Measurements from ENCODE around the gene ZBTB7C. TPM values are rescaled to one million over a fixed set of nuclear protein-coding genes. Genes with fewer than 3 reads are reported as not detected.

Gene ZBTB7C
- total RNA-seq, 1 experiment from 2014 or later: 0.33 TPM

- Histone ChIP-seq H2AFZ (ENCODE audit: low read length) (no peak overlapping the region), H2BK20ac (ENCODE audit: low read depth, low read length, poor library complexity, severe bottlenecking) (no peak overlapping the region), H4K91ac (ENCODE audit: insufficient read length, low read depth, low read length) (no peak overlapping the region), H3T11ph (ENCODE audit: low read length) (no peak overlapping the region), H4K20me1 (ENCODE audit: control insufficient read depth, insufficient read depth, insufficient read length) (no peaks in the 10 kb centered on the region), H3K9me3 (ENCODE audit: control insufficient read depth, low read depth, low read length) (no peaks in the 10 kb centered on the region), H3K27me3 (ENCODE audit: insufficient read depth, low read length) (no peaks in the 10 kb centered on the region), H3K4ac (ENCODE audit: low read depth, low read length) (no peak overlapping the region), H4K5ac (ENCODE audit: insufficient read length, low read depth, low read length) (no peak overlapping the region), H3K27ac (ENCODE audit: insufficient read length, low read depth, low read length) (no peak overlapping the region), H3K14ac (ENCODE audit: insufficient read depth, low read length) (no peak overlapping the region), H3K18ac (ENCODE audit: insufficient read length, low read depth, low read length) (no peak overlapping the region), H3K23me2 (ENCODE audit: insufficient read length, low read depth, low read length, poor library complexity, severe bottlenecking) (no peaks in the 10 kb centered on the region), H3K79me2 (ENCODE audit: insufficient read depth, low read length) (no peaks in the 10 kb centered on the region), H3K23ac (ENCODE audit: insufficient read length, low read depth, low read length) (no peak overlapping the region), H2BK15ac (ENCODE audit: low read depth, low read length) (no peak overlapping the region), H2AK5ac (ENCODE audit: insufficient read length, low read length) (no peak overlapping the region), H3K4me2 (ENCODE audit: insufficient read depth, insufficient read length, low read length) (no peak overlapping the region), H3K9ac (ENCODE audit: extremely low read depth, insufficient read length, low read length) (no peak overlapping the region), H2BK5ac (ENCODE audit: insufficient read length, low read length) (no peak overlapping the region), H3K79me1 (ENCODE audit: insufficient read depth, low read depth, low read length, poor library complexity, severe bottlenecking) (no peaks in the 10 kb centered on the region), H2BK12ac (ENCODE audit: insufficient read length, low read depth, low read length) (no peak overlapping the region), H4K8ac (replicated peaks; ENCODE audit: insufficient read length, low read depth, low read length) (no peak overlapping the region), H3K4me1 (ENCODE audit: insufficient read depth, low read length) (no peaks in the 10 kb centered on the region; the same call in 1 of the 2 replicates), H3K56ac (ENCODE audit: insufficient read length, low read depth, low read length) (no peak overlapping the region), H2BK120ac (ENCODE audit: low read depth, low read length, poor library complexity, severe bottlenecking) (no peak overlapping the region)
- Mint-ChIP-seq H3K36me3 (ENCODE audit: insufficient read depth in 1 of 3, low read depth in 3 of 3) (peaks cover 0 to 8% (median 0%) of the 10 kb centered on the region in 3 experiments; a peak in 3 of 7 replicates), H3K4me3 (no peak overlapping the region; a peak in 1 of 5 replicates), H3K9me3 (peaks cover 0 to 3% of the 10 kb centered on the region in 2 experiments; a peak in 2 of 5 replicates), H3K27me3 (ENCODE audit: low read depth) (peaks cover 5% of the 10 kb centered on the region), H3K4me1 (peaks cover 41 to 50% of the 10 kb centered on the region in 2 experiments), H3K27ac (no peak overlapping the region; a peak in 1 of 7 replicates)
- WGBS (ENCODE audit: extremely low coverage, insufficient read length, low lambda C conversion rate): no CpG with 5 or more reads among the region's 6 CpGs
- no peak for DNase-seq
- TF ChIP-seq, protein P1, sequence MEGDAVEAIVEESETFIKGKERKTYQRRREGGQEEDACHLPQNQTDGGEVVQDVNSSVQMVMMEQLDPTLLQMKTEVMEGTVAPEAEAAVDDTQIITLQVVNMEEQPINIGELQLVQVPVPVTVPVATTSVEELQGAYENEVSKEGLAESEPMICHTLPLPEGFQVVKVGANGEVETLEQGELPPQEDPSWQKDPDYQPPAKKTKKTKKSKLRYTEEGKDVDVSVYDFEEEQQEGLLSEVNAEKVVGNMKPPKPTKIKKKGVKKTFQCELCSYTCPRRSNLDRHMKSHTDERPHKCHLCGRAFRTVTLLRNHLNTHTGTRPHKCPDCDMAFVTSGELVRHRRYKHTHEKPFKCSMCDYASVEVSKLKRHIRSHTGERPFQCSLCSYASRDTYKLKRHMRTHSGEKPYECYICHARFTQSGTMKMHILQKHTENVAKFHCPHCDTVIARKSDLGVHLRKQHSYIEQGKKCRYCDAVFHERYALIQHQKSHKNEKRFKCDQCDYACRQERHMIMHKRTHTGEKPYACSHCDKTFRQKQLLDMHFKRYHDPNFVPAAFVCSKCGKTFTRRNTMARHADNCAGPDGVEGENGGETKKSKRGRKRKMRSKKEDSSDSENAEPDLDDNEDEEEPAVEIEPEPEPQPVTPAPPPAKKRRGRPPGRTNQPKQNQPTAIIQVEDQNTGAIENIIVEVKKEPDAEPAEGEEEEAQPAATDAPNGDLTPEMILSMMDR (conservative IDR thresholded peaks at IDR 0.05): no peak
Observed at GRCh38 chr18:47983946-47984345, 425.2 kb downstream of the ZBTB7C start.

All from H9 (cell line).